ENCODE measurements around the gene TMEM205. TPM values are rescaled to one million over a fixed set of nuclear protein-coding genes. Genes with fewer than 3 reads are reported as not detected.
"Not testable (repeated sequence)": the region's sequence is repeated elsewhere in the genome, so short reads cannot be mapped to it uniquely, and the experiment has no call there.

Gene TMEM205
- total RNA-seq, 1 donor from 2014 or later = 34.8 TPM

DNA sequence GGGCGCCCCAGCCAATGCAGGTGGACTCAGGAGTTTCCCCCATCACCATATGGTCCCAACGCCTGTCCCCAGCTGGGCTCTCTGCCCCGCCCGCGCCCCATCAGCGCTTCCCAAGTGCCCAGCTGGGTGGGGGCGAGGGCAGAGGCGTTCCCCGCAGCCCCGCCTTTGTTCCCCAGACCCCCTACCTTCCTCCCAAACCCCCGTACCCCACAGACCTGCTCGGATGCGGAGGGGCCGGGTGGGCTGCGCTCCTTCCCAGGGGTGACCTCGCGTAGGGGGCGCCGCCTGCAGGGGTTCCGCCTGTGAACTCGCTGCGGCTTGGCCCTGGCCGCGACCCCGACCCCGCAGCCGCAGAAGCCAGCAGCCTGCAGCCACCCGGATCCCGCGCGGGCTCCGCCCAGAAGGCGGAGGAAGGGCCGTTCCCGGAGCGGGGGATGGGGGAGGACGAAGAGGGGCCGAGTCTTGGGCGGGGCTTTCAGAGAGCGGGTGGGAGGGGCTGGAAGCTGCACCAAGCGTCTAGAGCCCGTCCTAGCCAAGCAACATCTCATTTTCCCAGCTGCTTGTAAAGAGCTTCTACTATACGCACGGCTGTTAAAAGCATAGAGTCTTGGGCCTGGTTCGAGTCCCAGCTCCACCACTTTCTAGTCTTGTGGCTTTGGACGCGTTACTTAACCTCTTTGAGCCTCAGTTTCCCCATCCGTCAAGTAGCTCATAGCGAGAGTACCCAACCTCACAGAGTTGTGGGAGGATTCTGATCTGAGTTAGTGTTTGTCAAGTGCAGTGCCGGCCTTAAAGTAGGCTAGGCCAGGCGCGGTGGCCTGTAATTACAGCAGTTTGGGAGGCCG is 6.6 kb downstream of the TMEM205 start, which contains the start of gene RAB3D:
Gene RAB3D (minus strand): TSS at position 404 of the 845 bp plus-strand sequence. CDS start 2,258 bp downstream, outside the sequence.
- H3K27me3 Mint-ChIP-seq (ENCODE audit: low read depth) = no peaks in the 10 kb centered on the region
- DNase-seq (ENCODE audit: low read depth, low spot score) = peak; percentile 97
- peaks cover 11% of the 10 kb centered on the region for H3K4me1 Mint-ChIP-seq
- H3K9me3 Mint-ChIP-seq = no peaks in the 10 kb centered on the region
- no peak within 1 kb of the TSS for H3K27ac Mint-ChIP-seq (ENCODE audit: unreplicated experiment)
- H3K36me3 Mint-ChIP-seq (ENCODE audit: low read depth) = peaks cover 7% of the 10 kb centered on the region
- TF ChIP-seq, protein P1, sequence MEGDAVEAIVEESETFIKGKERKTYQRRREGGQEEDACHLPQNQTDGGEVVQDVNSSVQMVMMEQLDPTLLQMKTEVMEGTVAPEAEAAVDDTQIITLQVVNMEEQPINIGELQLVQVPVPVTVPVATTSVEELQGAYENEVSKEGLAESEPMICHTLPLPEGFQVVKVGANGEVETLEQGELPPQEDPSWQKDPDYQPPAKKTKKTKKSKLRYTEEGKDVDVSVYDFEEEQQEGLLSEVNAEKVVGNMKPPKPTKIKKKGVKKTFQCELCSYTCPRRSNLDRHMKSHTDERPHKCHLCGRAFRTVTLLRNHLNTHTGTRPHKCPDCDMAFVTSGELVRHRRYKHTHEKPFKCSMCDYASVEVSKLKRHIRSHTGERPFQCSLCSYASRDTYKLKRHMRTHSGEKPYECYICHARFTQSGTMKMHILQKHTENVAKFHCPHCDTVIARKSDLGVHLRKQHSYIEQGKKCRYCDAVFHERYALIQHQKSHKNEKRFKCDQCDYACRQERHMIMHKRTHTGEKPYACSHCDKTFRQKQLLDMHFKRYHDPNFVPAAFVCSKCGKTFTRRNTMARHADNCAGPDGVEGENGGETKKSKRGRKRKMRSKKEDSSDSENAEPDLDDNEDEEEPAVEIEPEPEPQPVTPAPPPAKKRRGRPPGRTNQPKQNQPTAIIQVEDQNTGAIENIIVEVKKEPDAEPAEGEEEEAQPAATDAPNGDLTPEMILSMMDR (conservative IDR thresholded peaks at IDR 0.05) = no peak
- peak within 1 kb of the TSS; percentile 87 for H3K4me3 Mint-ChIP-seq

GRCh38 chr19:11338569-11339253 is 7.4 kb downstream of the TMEM205 start:
- Mint-ChIP-seq H3K4me3 (peak overlapping the region; percentile 75), H3K36me3 (ENCODE audit: low read depth) (peaks cover 9% of the 10 kb centered on the region), H3K27ac (ENCODE audit: unreplicated experiment) (no peak overlapping the region), H3K9me3 (no peaks in the 10 kb centered on the region), H3K27me3 (ENCODE audit: low read depth) (no peaks in the 10 kb centered on the region), H3K4me1 (peaks cover 9% of the 10 kb centered on the region)
- TF ChIP-seq, protein P1 (conservative IDR thresholded peaks at IDR 0.05) = no peak
- DNase-seq (ENCODE audit: low read depth, low spot score) = no peak

GRCh38 chr19:11338121-11338520 is 7.9 kb downstream of the TMEM205 start:
- TF ChIP-seq, protein P1 (conservative IDR thresholded peaks at IDR 0.05) = no peak
- no peak overlapping the region for H3K27ac Mint-ChIP-seq (ENCODE audit: unreplicated experiment)
- H3K4me3 Mint-ChIP-seq = no peak overlapping the region
- H3K27me3 Mint-ChIP-seq (ENCODE audit: low read depth) = no peaks in the 10 kb centered on the region
- H3K36me3 Mint-ChIP-seq (ENCODE audit: low read depth) = peaks cover 9% of the 10 kb centered on the region
- no peaks in the 10 kb centered on the region for H3K9me3 Mint-ChIP-seq
- H3K4me1 Mint-ChIP-seq = peaks cover 9% of the 10 kb centered on the region
- no peak for DNase-seq (ENCODE audit: low read depth, low spot score)

DNA sequence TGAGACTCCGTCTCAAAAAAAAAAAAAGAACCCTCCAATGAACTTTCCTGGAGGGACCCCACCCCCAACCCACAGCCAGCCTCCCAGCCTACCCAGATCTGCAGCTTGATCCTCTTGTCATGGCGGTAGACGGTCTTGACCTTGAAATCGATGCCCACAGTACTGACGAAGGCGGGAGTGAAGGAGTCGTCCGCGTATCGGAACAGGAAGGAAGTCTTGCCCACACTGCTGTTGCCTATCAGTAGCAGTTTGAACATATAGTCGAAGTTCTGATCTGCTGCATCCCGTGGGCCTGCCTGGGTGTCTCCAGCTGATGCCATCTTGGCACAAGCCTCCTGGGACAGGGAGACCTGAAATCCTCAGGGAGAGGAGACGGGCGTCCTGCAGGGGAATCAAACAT is 9.0 kb downstream of the TMEM205 start:
- Mint-ChIP-seq H3K9me3 (no peaks in the 10 kb centered on the region), H3K4me1 (peaks cover 9% of the 10 kb centered on the region), H3K36me3 (ENCODE audit: low read depth) (peaks cover 9% of the 10 kb centered on the region), H3K27ac (ENCODE audit: unreplicated experiment) (no peak overlapping the region), H3K4me3 (no peak overlapping the region), H3K27me3 (ENCODE audit: low read depth) (no peaks in the 10 kb centered on the region)
- DNase-seq (ENCODE audit: low read depth, low spot score) = no peak
- TF ChIP-seq, protein P1 (conservative IDR thresholded peaks at IDR 0.05) = no peak

- Mint-ChIP-seq H3K27ac (ENCODE audit: unreplicated experiment) (no peak overlapping the region), H3K4me1 (peaks cover 9% of the 10 kb centered on the region), H3K27me3 (ENCODE audit: low read depth) (no peaks in the 10 kb centered on the region), H3K9me3 (no peaks in the 10 kb centered on the region), H3K4me3 (no peak overlapping the region), H3K36me3 (ENCODE audit: low read depth) (peaks cover 9% of the 10 kb centered on the region)
- no peak for DNase-seq (ENCODE audit: low read depth, low spot score)
- TF ChIP-seq, protein P1 (conservative IDR thresholded peaks at IDR 0.05) = no peak
These were observed 10.5 kb downstream of the TMEM205 start for GRCh38 chr19:11335449-11336146.

- H3K9me3 Mint-ChIP-seq; H3K27me3 Mint-ChIP-seq (ENCODE audit: low read depth); H3K36me3 Mint-ChIP-seq (ENCODE audit: low read depth): not testable (repeated sequence)
These were observed 12.2 kb downstream of the TMEM205 start for GRCh38 chr19:11333838-11334237.

More at GRCh38 chr19:11333838-11334237, 12.2 kb downstream of the TMEM205 start:
- not testable (repeated sequence) for H3K27ac Mint-ChIP-seq (ENCODE audit: unreplicated experiment); DNase-seq (ENCODE audit: low read depth, low spot score); H3K4me3 Mint-ChIP-seq
- H3K4me1 Mint-ChIP-seq = peaks cover 10% of the 10 kb centered on the region

Data from neural crest cell (in vitro differentiated cells).